ENCODE results near the gene DPY19L1.
A peak's percentile ranks its signal among the peaks of the same experiment; 100 is the strongest.
"Not testable (repeated sequence)": the region's sequence is repeated elsewhere in the genome, so short reads cannot be mapped to it uniquely, and the experiment has no call there.

Gene DPY19L1

DNA sequence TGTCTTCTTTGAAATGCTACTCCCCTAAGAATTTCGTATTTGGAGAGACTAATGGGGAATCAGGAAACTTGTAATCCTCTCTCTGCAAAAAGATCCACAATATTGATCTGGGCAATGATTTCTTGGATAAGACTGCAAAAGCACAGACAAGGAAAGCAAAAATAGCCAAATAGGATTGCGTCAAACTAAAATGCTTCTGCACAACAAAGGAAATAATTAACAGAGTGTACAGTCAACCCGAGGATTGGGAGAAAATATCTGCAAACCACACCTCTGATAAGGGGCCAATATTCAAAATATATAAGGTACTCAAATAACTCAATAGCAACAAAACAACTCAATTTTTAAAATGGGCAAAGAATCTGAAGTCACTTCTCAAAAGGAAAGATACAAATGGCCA, 52.1 kb downstream of the DPY19L1 start:
- DNase-seq = not testable (repeated sequence)

DNA sequence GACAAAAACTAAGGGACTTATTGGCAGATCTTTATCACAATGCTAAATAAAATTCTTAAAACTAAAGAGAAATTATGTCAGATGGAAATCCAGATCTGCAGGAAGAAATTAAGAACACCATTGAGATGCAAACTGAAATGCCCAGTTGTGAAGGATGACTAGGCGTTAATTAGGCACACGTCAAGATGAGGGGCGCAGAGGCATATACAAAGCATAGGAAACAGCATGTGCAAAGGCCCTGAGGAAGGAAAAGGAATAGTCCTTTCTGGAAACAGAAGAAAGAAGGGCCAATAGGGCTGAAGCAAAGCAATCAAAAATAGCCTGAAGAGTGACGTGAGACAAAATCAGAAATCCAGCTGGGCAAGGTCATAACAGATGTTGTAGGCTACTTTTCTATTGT, 53.1 kb downstream of the DPY19L1 start:
- not testable (repeated sequence) for DNase-seq

DNA sequence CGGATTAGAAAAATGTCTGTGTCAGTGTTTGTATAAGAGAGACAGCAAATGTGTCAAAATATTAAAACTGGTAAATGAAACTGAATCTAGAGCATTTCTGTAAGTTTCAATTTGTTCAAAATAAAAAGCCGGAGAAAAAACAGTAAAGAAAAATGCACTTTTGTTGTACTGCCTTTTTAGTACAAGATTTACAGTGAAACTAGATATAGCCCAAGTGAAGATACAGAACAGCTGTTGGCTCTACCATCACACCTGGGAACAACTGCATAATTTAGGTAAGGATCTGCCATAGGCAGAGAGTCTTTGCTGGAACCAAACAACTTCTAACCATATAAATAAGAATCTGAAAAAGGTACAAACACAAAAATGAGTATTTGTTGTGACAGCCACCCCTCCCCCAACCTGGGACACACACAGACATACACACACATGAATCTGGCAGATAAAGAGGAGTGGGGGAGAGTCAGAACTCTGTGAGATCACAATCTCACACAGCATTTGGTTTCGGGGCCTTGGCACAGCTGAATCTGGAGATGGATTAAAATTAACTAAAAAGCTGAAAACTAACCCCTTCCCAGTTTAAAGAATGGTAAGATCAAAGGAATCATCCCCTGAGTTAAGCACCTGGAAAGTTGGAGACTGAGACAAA, 54.8 kb downstream of the DPY19L1 start:
- peak; percentile 18 for DNase-seq

- not testable (repeated sequence) for DNase-seq
Observed at GRCh38 chr7:34979124-34979523, 58.2 kb downstream of the DPY19L1 start.

- DNase-seq = no peak
Observed at GRCh38 chr7:34973400-34973760, 63.9 kb downstream of the DPY19L1 start.

GRCh38 chr7:34972739-34973399, 64.4 kb downstream of the DPY19L1 start:
- not testable (repeated sequence) for DNase-seq

DNA sequence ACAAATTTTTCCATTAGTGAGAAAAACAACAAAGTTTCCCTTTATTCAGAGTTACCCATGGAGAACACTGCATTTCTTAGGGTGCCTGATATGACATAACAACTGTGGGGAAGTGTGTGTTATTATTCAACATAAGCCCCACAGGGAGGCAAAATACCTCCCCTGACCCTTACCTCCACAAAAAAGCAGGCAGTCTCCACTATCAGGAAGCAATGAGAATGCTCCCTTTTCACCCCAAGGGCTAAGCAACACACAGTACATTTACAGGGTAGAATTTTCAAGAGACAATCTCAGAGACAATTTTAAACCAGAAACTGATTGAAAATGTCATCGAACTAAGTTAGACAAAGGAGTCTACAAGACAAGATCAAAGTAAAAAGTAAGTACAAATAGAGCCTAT, 69.5 kb downstream of the DPY19L1 start:
- not testable (repeated sequence) for DNase-seq

DNA sequence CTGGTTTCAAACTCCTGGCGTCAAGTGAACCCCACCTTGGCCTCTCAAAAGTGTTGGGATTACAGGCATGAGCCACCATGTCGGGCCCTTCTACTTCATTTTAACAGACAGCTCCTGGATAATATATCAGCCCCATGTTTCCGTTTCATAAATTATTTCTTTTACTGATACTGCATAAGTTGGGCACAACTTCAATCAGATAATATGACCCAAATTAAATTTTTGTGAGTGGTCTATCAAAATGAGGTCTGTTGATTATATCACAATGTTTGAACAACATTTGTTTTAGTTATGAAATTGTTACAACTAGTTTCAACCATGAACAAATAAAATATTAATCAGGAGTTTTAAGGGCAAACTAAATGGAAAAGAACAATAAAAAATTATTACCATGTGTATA, 70.8 kb downstream of the DPY19L1 start:
- not testable (repeated sequence) for DNase-seq

GRCh38 chr7:34958021-34958420, 79.3 kb downstream of the DPY19L1 start:
- no peak for DNase-seq

GRCh38 chr7:34952822-34953221, 84.5 kb downstream of the DPY19L1 start:
- no peak for DNase-seq

DNA sequence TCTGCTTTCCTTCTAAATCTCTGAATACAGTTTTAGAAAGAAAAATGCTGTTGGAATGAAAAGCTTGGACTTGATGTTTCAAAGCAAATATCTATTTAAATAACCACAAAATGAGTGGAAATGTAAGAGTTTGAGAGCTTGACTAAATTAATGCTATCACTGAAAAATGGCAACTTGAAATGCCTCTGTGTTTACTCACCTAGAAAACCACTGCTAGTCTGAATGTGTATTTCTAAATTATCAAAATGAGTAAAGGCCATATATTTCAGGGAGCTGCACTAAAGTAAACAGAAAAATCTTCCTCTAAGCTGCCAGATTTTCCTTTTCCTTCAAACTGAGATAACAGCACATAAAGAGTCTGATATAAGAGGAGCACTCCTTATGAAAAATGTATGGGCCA, 87.9 kb downstream of the DPY19L1 start:
- no peak for DNase-seq

- DNase-seq = not testable (repeated sequence)
Observed at GRCh38 chr7:34947427-34947826, 89.9 kb downstream of the DPY19L1 start.

- DNase-seq = no peak
Observed at GRCh38 chr7:34946486-34946885, 90.8 kb downstream of the DPY19L1 start.

- not testable (repeated sequence) for DNase-seq
Observed at GRCh38 chr7:34945894-34946477, 91.3 kb downstream of the DPY19L1 start.

- DNase-seq = no peak
Observed at GRCh38 chr7:34939175-34939574, 98.1 kb downstream of the DPY19L1 start.

DNA sequence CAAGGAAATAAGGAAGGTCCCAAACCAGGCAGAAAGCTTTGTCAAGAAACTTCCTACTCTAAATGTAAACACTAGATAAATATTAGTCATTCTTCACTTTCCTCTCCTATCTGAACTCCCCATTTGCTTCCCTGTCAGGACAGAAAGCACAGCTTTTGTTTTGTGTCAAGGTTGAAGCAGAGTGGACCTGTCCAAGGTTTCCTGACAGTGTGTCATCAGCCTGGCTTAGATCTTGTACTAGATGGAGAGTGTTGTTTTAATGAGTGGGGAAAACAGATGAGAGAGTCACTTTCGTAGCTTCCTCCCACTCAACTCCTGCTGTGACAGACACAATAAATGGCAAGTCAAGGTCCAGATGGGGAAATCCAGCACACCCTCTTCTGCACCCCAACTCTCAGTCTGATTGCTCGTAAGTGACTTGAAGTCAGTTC, 101.5 kb downstream of the DPY19L1 start:
- DNase-seq = not testable (repeated sequence)

DNA sequence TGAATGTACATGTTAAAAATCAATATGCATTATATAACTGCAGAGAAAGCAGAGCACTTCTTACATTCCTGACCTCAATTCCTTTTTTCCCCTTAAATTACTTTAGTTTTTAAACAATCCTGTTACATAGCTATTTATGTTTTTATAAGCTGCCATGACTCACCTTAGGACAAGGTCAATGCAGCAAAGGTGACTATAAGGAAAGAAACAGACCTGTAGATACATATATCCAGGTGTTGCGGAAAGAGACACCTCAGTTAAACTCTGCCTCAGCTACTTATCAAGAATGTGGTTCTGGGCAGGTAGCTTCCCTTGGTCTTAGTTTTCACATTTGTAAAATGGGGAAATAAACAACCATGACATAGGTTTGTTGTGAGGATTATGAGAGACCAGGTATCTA, 105.5 kb downstream of the DPY19L1 start:
- DNase-seq = no peak

DNA sequence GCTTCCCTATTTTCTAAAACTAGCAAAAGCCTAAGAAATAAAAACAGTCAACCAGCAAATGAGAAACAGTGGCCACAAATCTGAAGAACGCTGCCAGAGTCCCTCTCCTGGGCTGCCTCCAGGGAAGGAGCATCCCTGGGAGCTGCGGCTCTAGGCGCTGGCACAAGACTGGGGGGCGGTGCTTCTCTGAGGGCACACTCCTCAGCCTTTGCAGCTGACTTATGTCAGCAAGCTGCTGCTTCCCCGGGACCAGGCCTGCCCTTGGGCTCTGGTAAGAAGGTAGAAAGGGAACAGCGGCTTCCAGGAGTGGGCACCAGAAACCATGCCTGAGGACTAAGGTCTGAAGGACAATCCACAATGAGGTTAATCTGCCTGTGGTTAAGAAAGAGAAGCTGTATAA, 107.5 kb downstream of the DPY19L1 start:
- not testable (repeated sequence) for DNase-seq

DNA sequence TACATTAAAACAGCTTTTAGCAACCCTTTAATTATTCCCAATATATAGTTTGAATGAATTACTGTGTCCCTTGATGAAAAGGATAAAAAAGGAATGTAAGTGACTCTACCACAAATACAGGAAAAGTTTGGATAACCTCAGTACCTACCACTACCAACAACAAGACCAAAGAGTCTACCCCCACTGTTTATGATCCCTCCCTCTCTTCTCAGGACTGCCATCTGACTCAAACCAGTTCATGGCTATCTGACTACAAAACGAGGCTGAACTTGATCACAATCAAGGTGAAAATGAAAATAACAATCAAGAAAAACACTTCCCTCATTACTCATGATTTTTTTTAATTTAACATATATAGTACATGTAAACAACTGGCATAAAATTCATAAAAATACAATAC, 108.7 kb downstream of the DPY19L1 start:
- DNase-seq = no peak

DNA sequence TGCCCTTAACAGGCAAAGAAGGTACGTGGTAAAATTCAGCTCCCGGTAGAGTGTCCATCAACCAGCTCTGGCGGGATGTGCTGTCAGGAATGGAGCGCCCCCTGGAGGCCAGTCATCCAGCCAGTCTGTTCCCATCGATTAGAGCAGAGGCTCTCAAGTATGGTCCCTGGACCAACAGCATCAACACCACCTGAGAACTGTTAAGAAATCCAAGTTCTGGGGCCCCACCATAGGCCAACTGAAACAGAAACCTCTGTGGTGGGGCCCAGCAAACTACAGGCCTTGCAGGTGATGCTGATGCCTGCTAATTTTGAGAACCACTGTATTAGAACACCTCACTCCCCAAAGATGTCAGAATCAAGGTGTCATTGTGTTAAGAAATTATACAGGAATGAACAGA, 109.2 kb downstream of the DPY19L1 start:
- peak; percentile 51 for DNase-seq

- not testable (repeated sequence) for DNase-seq
Observed at GRCh38 chr7:34920470-34920869, 116.8 kb downstream of the DPY19L1 start.

GRCh38 chr7:34919038-34919437, 118.2 kb downstream of the DPY19L1 start:
- DNase-seq = not testable (repeated sequence)

DNA sequence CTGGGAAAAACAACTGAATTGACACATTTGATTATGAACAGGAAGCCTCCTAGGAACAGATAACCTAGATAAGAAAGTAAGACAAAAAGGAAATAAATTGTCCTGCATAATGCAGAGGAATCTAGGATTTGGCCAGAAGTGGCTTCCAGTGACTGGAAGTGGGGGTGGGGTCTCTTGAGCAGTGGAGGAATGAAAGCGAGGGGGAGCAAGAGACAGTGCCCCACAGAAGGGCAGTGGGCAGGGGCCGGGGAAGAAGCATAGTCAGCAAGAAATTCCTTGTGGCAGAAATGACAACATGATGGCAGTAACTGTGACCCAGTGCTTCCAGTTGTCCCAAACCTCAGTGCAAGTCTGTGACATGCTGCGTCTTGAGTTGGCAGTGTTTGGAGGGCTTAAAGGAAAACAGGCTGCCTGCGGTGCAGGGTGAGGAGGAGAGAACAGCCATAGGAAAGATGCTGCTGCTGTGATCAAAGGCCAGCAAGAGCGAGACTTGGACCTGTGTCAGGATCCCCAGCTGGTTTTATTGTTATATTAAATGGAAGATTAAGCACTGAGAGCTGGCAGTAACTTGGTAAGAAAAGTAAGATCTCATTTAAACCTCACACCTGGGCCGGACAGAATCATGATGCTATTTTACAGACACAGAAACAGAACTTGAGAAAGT, 119.0 kb downstream of the DPY19L1 start:
- not testable (repeated sequence) for DNase-seq

- not testable (repeated sequence) for DNase-seq
Observed at GRCh38 chr7:34917515-34917914, 119.8 kb downstream of the DPY19L1 start.
